GM12878 (cell line): ENCODE data around the gene C1orf21. TPM values are rescaled to one million over a fixed set of nuclear protein-coding genes. Genes with fewer than 3 reads are reported as not detected.

Experiments
- ATAC-seq: fragments of 200-7000 bp; cut with Tn5 transposase; 3 replicates; pipeline ENCODE4 v1.9.1; 2020; ENCODE audit warnings: mild to moderate bottlenecking, moderate library complexity
- BruUV-seq: library from RNA; stranded (reverse); fragments of 400-500 nt; replicated peaks from 2 replicates; lab custom pipeline; 2021; lab: Mats Ljungman, UMichigan
- CTCF ChIA-PET: fragments of 300-600 bp; sonication (Branson Sonifier 250); formaldehyde crosslinking; extraction: SDS; loops from one replicate; lab custom pipeline; 2021; ENCODE audit warnings: inconsistent platforms; lab: Yijun Ruan, JAX
- POLR2A ChIA-PET: fragments of 350-600 bp; formaldehyde crosslinking; extraction: SDS; loops from one replicate; lab custom pipeline; 2021; ENCODE audit warnings: inconsistent platforms; lab: Charles Lee
- RAD21 ChIA-PET: fragments of 300-600 bp; sonication (Branson Sonifier 250); formaldehyde crosslinking; loops from one replicate; lab custom pipeline; 2023; ENCODE audit warnings: antibody characterized with exemption; ENCODE audit not compliant: unreplicated experiment; lab: Charles Lee
- SMC1A ChIA-PET: fragments of 300-600 bp; sonication (Branson Sonifier 250); formaldehyde crosslinking; loops from one replicate; lab custom pipeline; 2023; ENCODE audit not compliant: unreplicated experiment, uncharacterized antibody; lab: Charles Lee
- DNase-seq: peaks from one replicate; pipeline ENCODE4 v3.0.0-alpha.2; 2011; ENCODE audit warnings: low read depth, low spot score
- FAIRE-seq: peaks from 3 replicates; lab custom pipeline; 2011; peaks lifted over from hg19 to GRCh38; lab: Jason Lieb, UNC
- H2AFZ ChIP-seq: 2 replicates; pipeline ENCODE4 v1.6.0; 2011; ENCODE audit warnings: low read depth, low read length, control low read depth; ENCODE audit not compliant: control insufficient read depth
- H3K27ac ChIP-seq: 2 replicates; pipeline ENCODE4 v1.5.1; 2011; ENCODE audit warnings: control low read depth; ENCODE audit not compliant: control insufficient read depth, insufficient read depth
- H3K27me3 ChIP-seq, 2 experiments: replicated peaks in 1 of 2; 2 replicates each; pipeline versions ENCODE4 v1.6.0 to v1.6.1; 2011; ENCODE audit warnings: low read length in 1 of 2; ENCODE audit not compliant: control insufficient read depth in 2 of 2, insufficient read depth in 2 of 2
- H3K36me3 ChIP-seq, 2 experiments: 2 replicates each; pipeline ENCODE4 v1.5.1; 2011; ENCODE audit warnings: low read length in 1 of 2; ENCODE audit not compliant: control insufficient read depth in 2 of 2, insufficient read depth in 2 of 2
- H3K4me1 ChIP-seq: 2 replicates; pipeline ENCODE4 v1.6.1; 2011; ENCODE audit warnings: mild to moderate bottlenecking, low read length, moderate library complexity, mixed read lengths; ENCODE audit not compliant: control insufficient read depth, insufficient read depth
- H3K4me2 ChIP-seq: 2 replicates; pipeline ENCODE4 v1.6.0; 2011; ENCODE audit warnings: control low read depth; ENCODE audit not compliant: control insufficient read depth, insufficient read depth
- H3K4me3 ChIP-seq: fragments of 200-600 bp; sonication (generic); 2 replicates; pipeline ENCODE4 v1.5.1; 2016
- H3K79me2 ChIP-seq: 2 replicates; pipeline ENCODE4 v1.6.0; 2011; ENCODE audit warnings: low read length; ENCODE audit not compliant: control insufficient read depth, insufficient read depth
- H3K9ac ChIP-seq: 2 replicates; pipeline ENCODE4 v1.8.0; 2011; ENCODE audit warnings: low read length, control low read depth, mixed read lengths; ENCODE audit not compliant: control insufficient read depth, insufficient read depth
- H3K9me3 ChIP-seq: replicated peaks from 3 replicates; pipeline ENCODE4 v1.5.1; 2011; ENCODE audit warnings: mild to moderate bottlenecking, low read length; ENCODE audit not compliant: control insufficient read depth, insufficient read depth
- H4K20me1 ChIP-seq: 2 replicates; pipeline ENCODE4 v1.6.0; 2011; ENCODE audit not compliant: control insufficient read depth, insufficient read depth
- EZH2 ChIP-seq: IDR thresholded peaks from 2 replicates; pipeline ENCODE4 v1.6.1; 2012; ENCODE audit warnings: low read depth, mild to moderate bottlenecking, control low read depth, inconsistent platforms, low read length, borderline replicate concordance; ENCODE audit not compliant: control insufficient read depth
- HDGF ChIP-seq: fragments of 450-650 bp; IDR thresholded peaks from 2 replicates; pipeline ENCODE4 v1.6.1; 2016; ENCODE audit warnings: antibody characterized with exemption
- KAT2A ChIP-seq: conservative IDR thresholded peaks from 2 replicates; pipeline ENCODE4 v1.6.1; 2011; ENCODE audit warnings: low read depth, low read length; ENCODE audit not compliant: control insufficient read depth
- MEF2B ChIP-seq: fragments of 450-650 bp; IDR thresholded peaks from 2 replicates; pipeline ENCODE4 v1.6.1; 2018; ENCODE audit warnings: mild to moderate bottlenecking, moderate library complexity; ENCODE audit not compliant: partially characterized antibody, poor library complexity, severe bottlenecking
- MYB ChIP-seq: fragments of 150-350 bp; IDR thresholded peaks from 2 replicates; pipeline ENCODE4 v1.6.1; 2014; ENCODE audit warnings: mild to moderate bottlenecking, low read depth, low read length, borderline replicate concordance
- TCF12 ChIP-seq: IDR thresholded peaks from 2 replicates; pipeline ENCODE4 v1.6.1; 2011; ENCODE audit warnings: low read depth, mild to moderate bottlenecking, low read length
- ZNF217 ChIP-seq: fragments of 450-650 bp; IDR thresholded peaks from 2 replicates; pipeline ENCODE4 v1.6.1; 2017; ENCODE audit warnings: antibody characterized with exemption, mild to moderate bottlenecking
- WGBS: methylation state at CpG from one replicate; pipeline ENCODE4 v1.1.6; 2016; ENCODE audit warnings: low lambda C conversion rate; ENCODE audit not compliant: insufficient replicate concordance, insufficient coverage; ENCODE audit errors: missing lambda C conversion rate; 5-methylcytosine and 5-hydroxymethylcytosine counted together
- in situ Hi-C: fragments of 300-500 bp; cut with MboI; formaldehyde crosslinking; loops from 9 replicates; pipeline ENCODE4 v1.14.3; 2018; ENCODE audit warnings: mixed read lengths
- intact Hi-C: fragments of 100-400 bp; cut with micrococcal nuclease; formaldehyde crosslinking; loops from one replicate; pipeline ENCODE4 v1.14.2; 2022; ENCODE audit not compliant: unreplicated experiment
- polyA plus RNA-seq, 11 experiments: library from polyadenylated mRNA; depleted of rRNA in 4 of 11; unstranded in 6 of 11; stranded (reverse) in 5 of 11; fragments of >200 nt; fragmentation: Nextera tagmentation in 4 of 11; fragmentation: Illumina TruSeq in 1 of 11; extraction: Ambion mirVana in 4 of 11; extraction: Trizol in 1 of 11; gene quantifications; 1 replicate in 1 of 11; 2 replicates in 10 of 11; pipeline versions ENCODE4 v1.2.1 to v1.2.3, GENCODE V29; 2011 to 2016; ENCODE audit warnings: inconsistent platforms in 2 of 11, missing spikeins in 2 of 11, low read depth in 1 of 11
- total RNA-seq, 4 experiments: library from RNA; depleted of rRNA in 3 of 4; stranded (reverse); fragments of >200 nt in 3 of 4; fragmentation: Illumina TruSeq in 1 of 4; extraction: Trizol in 1 of 4; gene quantifications; 2 replicates each; pipeline versions ENCODE4 v1.2.1 to v1.2.3, GENCODE V29; 2013 to 2021
- TF ChIP-seq, protein P1 (sequence below): fragments of 450-650 bp; formaldehyde crosslinking; IDR thresholded peaks from 2 replicates; pipeline ENCODE4 v1.4.0; 2022; ENCODE audit warnings: mild to moderate bottlenecking, moderate library complexity
- TF ChIP-seq, protein P2 (sequence below): IDR thresholded peaks from 2 replicates; pipeline ENCODE4 v1.6.1; 2011; ENCODE audit warnings: borderline replicate concordance, low read depth, mild to moderate bottlenecking, moderate library complexity, low read length; ENCODE audit not compliant: insufficient read depth, poor library complexity, severe bottlenecking
- TF ChIP-seq, protein P3 (sequence below): fragments of 450-650 bp; IDR thresholded peaks from 2 replicates; pipeline ENCODE4 v1.6.1; 2017; ENCODE audit warnings: mild to moderate bottlenecking
- TF ChIP-seq, protein P4 (sequence below): fragments of 450-650 bp; IDR thresholded peaks from 2 replicates; pipeline ENCODE4 v1.6.1; 2018; ENCODE audit warnings: borderline replicate concordance, mild to moderate bottlenecking; ENCODE audit not compliant: partially characterized antibody

C1orf21 gene
- total and polyA plus RNA-seq, 10 of the 15 experiments (the other 5 are each of a cell fraction or from before 2014, with no cell fraction given): 0.03 to 1.6 (median 0.17) TPM; not detected in 3

DNA sequence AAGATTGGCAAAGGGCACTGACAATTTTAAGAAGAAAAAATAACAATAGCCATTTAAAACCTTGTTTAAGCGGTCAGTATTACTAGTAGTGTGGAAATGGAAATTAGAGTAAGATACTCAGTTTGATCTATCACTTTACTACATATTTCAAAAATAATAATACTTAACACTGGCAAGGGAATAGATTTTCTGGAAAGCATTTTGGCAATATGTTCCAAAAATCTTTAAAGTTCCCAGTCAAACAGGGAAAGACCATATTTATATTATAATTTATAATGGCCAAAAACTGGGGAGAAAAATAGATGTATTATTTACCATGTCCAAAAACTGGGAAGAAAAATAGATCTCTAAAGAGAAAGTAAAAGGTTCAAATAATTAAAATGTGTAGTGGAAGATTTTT is 28.6 kb upstream of the C1orf21 start:
- H3K79me2 ChIP-seq: no peaks in the 10 kb centered on the region
- no peaks in the 10 kb centered on the region for H3K36me3 ChIP-seq
- BruUV-seq: no TSS peak
- 85% methylated on average over 1 of the region's 1 CpG for WGBS
- ChIA-PET SMC1A (no interaction called here), POLR2A (no interaction called here), CTCF (interaction anchor here (1.0 kb wide), 1 partner anchor 61 kb away, joined by 3 read pairs; no protein-coding TSS in a partner anchor), RAD21 (no interaction called here)
- TF ChIP-seq MEF2B (no peak), TCF12 (no peak), MYB (no peak), ZNF217 (no peak), HDGF (no peak), KAT2A (no peak), EZH2 (no peak)
- TF ChIP-seq, protein P1, sequence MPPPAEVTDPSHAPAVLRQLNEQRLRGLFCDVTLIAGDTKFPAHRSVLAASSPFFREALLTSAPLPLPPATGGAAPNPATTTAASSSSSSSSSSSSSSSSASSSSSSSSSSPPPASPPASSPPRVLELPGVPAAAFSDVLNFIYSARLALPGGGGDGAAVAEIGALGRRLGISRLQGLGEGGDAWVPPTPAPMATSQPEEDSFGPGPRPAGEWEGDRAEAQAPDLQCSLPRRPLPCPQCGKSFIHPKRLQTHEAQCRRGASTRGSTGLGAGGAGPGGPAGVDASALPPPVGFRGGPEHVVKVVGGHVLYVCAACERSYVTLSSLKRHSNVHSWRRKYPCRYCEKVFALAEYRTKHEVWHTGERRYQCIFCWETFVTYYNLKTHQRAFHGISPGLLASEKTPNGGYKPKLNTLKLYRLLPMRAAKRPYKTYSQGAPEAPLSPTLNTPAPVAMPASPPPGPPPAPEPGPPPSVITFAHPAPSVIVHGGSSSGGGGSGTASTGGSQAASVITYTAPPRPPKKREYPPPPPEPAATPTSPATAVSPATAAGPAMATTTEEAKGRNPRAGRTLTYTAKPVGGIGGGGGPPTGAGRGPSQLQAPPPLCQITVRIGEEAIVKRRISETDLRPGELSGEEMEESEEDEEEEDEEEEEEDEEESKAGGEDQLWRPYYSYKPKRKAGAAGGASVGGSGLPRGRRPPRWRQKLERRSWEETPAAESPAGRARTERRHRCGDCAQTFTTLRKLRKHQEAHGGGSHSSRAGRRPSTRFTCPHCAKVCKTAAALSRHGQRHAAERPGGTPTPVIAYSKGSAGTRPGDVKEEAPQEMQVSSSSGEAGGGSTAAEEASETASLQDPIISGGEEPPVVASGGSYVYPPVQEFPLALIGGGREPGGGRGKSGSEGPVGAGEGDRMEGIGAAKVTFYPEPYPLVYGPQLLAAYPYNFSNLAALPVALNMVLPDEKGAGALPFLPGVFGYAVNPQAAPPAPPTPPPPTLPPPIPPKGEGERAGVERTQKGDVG: no peak
- TF ChIP-seq, protein P2, sequence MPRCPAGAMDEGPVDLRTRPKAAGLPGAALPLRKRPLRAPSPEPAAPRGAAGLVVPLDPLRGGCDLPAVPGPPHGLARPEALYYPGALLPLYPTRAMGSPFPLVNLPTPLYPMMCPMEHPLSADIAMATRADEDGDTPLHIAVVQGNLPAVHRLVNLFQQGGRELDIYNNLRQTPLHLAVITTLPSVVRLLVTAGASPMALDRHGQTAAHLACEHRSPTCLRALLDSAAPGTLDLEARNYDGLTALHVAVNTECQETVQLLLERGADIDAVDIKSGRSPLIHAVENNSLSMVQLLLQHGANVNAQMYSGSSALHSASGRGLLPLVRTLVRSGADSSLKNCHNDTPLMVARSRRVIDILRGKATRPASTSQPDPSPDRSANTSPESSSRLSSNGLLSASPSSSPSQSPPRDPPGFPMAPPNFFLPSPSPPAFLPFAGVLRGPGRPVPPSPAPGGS: no peak
- TF ChIP-seq, protein P3, sequence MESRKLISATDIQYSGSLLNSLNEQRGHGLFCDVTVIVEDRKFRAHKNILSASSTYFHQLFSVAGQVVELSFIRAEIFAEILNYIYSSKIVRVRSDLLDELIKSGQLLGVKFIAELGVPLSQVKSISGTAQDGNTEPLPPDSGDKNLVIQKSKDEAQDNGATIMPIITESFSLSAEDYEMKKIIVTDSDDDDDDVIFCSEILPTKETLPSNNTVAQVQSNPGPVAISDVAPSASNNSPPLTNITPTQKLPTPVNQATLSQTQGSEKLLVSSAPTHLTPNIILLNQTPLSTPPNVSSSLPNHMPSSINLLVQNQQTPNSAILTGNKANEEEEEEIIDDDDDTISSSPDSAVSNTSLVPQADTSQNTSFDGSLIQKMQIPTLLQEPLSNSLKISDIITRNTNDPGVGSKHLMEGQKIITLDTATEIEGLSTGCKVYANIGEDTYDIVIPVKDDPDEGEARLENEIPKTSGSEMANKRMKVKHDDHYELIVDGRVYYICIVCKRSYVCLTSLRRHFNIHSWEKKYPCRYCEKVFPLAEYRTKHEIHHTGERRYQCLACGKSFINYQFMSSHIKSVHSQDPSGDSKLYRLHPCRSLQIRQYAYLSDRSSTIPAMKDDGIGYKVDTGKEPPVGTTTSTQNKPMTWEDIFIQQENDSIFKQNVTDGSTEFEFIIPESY: no peak
- TF ChIP-seq, protein P4, sequence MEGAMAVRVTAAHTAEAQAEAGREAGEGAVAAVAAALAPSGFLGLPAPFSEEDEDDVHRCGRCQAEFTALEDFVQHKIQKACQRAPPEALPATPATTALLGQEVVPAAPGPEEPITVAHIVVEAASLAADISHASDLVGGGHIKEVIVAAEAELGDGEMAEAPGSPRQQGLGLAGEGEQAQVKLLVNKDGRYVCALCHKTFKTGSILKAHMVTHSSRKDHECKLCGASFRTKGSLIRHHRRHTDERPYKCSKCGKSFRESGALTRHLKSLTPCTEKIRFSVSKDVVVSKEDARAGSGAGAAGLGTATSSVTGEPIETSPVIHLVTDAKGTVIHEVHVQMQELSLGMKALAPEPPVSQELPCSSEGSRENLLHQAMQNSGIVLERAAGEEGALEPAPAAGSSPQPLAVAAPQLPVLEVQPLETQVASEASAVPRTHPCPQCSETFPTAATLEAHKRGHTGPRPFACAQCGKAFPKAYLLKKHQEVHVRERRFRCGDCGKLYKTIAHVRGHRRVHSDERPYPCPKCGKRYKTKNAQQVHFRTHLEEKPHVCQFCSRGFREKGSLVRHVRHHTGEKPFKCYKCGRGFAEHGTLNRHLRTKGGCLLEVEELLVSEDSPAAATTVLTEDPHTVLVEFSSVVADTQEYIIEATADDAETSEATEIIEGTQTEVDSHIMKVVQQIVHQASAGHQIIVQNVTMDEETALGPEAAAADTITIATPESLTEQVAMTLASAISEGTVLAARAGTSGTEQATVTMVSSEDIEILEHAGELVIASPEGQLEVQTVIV: no peak
- ATAC-seq (no peak), DNase-seq (no peak), FAIRE-seq (no peak)
- intact Hi-C loops (no loop called here), in situ Hi-C loops (no loop called here)
- no peak overlapping the region for H2AFZ ChIP-seq
- no peaks in the 10 kb centered on the region for H3K9me3 ChIP-seq
- no peak overlapping the region for H3K4me3 ChIP-seq
- H3K27me3 ChIP-seq: peaks cover 0 to under 1% of the 10 kb centered on the region in 2 experiments; a peak in 3 of 4 replicates
- no peak overlapping the region for H3K4me2 ChIP-seq
- H4K20me1 ChIP-seq: no peaks in the 10 kb centered on the region
- H3K9ac ChIP-seq: no peak overlapping the region
- H3K27ac ChIP-seq: no peak overlapping the region
- no peaks in the 10 kb centered on the region for H3K4me1 ChIP-seq
